HEK293 (cell line): ENCODE measurements around the gene IL21.

Source experiments
- CTCF ChIP-seq: fragments of 450-650 bp; formaldehyde crosslinking; IDR thresholded peaks from 2 replicates; pipeline ENCODE4 v1.5.1; 2016; ENCODE audit warnings: missing biosample characterization, missing genetic modification characterization
- ZBTB8A ChIP-seq: fragments of 450-650 bp; formaldehyde crosslinking; IDR thresholded peaks from 2 replicates; pipeline ENCODE4 v1.5.1; 2016; ENCODE audit warnings: missing biosample characterization, missing genetic modification characterization
- ZNF239 ChIP-seq: fragments of 450-650 bp; formaldehyde crosslinking; IDR thresholded peaks from 2 replicates; pipeline ENCODE4 v1.5.1; 2016; ENCODE audit warnings: missing biosample characterization, missing genetic modification characterization
- ZNF24 ChIP-seq: fragments of 450-650 bp; formaldehyde crosslinking; IDR thresholded peaks from 2 replicates; pipeline ENCODE4 v1.5.1; 2016; ENCODE audit warnings: missing biosample characterization, missing genetic modification characterization
- ZNF513 ChIP-seq: fragments of 450-650 bp; IDR thresholded peaks from 2 replicates; pipeline ENCODE4 v1.5.1; 2018; ENCODE audit warnings: missing biosample characterization, missing genetic modification characterization
- ZNF549 ChIP-seq: fragments of 450-650 bp; IDR thresholded peaks from 2 replicates; pipeline ENCODE4 v1.5.1; 2018; ENCODE audit warnings: missing biosample characterization, missing genetic modification characterization, mild to moderate bottlenecking, inconsistent platforms, moderate library complexity
- TF ChIP-seq, protein P1 (sequence below): fragments of 450-650 bp; formaldehyde crosslinking; IDR thresholded peaks from 2 replicates; pipeline ENCODE4 v1.5.1; 2016; ENCODE audit warnings: missing biosample characterization, missing genetic modification characterization, low read depth
- TF ChIP-seq, protein P2 (sequence below): fragments of 450-650 bp; formaldehyde crosslinking; IDR thresholded peaks from 2 replicates; pipeline ENCODE4 v1.5.1; 2016; ENCODE audit warnings: missing biosample characterization, missing genetic modification characterization

GRCh38 chr4:122576261-122577188, 44.3 kb downstream of the IL21 start:
- TF ChIP-seq CTCF (no peak), ZNF549 (tag by site-specific recombination) (no peak), ZNF24 (no peak), ZNF239 (tag by site-specific recombination) (no peak), ZBTB8A (tag by site-specific recombination) (no peak), ZNF513 (tag by site-specific recombination) (no peak)
- TF ChIP-seq, protein P1, sequence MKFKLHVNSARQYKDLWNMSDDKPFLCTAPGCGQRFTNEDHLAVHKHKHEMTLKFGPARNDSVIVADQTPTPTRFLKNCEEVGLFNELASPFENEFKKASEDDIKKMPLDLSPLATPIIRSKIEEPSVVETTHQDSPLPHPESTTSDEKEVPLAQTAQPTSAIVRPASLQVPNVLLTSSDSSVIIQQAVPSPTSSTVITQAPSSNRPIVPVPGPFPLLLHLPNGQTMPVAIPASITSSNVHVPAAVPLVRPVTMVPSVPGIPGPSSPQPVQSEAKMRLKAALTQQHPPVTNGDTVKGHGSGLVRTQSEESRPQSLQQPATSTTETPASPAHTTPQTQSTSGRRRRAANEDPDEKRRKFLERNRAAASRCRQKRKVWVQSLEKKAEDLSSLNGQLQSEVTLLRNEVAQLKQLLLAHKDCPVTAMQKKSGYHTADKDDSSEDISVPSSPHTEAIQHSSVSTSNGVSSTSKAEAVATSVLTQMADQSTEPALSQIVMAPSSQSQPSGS (tag by site-specific recombination): no peak
- TF ChIP-seq, protein P2, sequence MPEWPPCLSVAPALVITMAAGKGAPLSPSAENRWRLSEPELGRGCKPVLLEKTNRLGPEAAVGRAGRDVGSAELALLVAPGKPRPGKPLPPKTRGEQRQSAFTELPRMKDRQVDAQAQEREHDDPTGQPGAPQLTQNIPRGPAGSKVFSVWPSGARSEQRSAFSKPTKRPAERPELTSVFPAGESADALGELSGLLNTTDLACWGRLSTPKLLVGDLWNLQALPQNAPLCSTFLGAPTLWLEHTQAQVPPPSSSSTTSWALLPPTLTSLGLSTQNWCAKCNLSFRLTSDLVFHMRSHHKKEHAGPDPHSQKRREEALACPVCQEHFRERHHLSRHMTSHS (tag by site-specific recombination): no peak
